Measurements from ENCODE around the gene CUEDC2. TPM values are rescaled to one million over a fixed set of nuclear protein-coding genes. Genes with fewer than 3 reads are reported as not detected.
A peak's percentile ranks its signal among the peaks of the same experiment; 100 is the strongest.

CUEDC2 gene
- total RNA-seq, 2 donors from 2014 or later = 30.2 to 32.1 TPM

- no peaks in the 10 kb centered on the region for H3K27me3 ChIP-seq
- DNase-seq = no peak
- no peaks in the 10 kb centered on the region for H3K9me3 ChIP-seq
- no peak for TF ChIP-seq CTCF (IDR thresholded peaks at IDR 0.05)
- intact Hi-C loops (cut with DNase I) = no loop called here
- H3K4me1 ChIP-seq = peaks cover 4% of the 10 kb centered on the region
- H3K36me3 ChIP-seq = no peaks in the 10 kb centered on the region
- H3K9ac ChIP-seq (ENCODE audit: low read depth in 2 of 2, low read length in 2 of 2) = peak overlapping the region in 1 of 2 donors; percentile 56
- peak overlapping the region; percentile 47 for H3K27ac ChIP-seq
- no peak overlapping the region for H3K4me3 ChIP-seq
Measured at GRCh38 chr10:102435133-102435497, 2.7 kb upstream of the CUEDC2 start.

GRCh38 chr10:102434394-102435132, 2.2 kb upstream of the CUEDC2 start:
- no peaks in the 10 kb centered on the region for H3K9me3 ChIP-seq
- no peaks in the 10 kb centered on the region for H3K27me3 ChIP-seq
- DNase-seq = no peak
- H3K4me3 ChIP-seq = no peak overlapping the region
- H3K9ac ChIP-seq (ENCODE audit: low read depth in 2 of 2, low read length in 2 of 2) = peak overlapping the region in 1 of 2 donors; percentile 56
- peaks cover 4% of the 10 kb centered on the region for H3K4me1 ChIP-seq
- peak overlapping the region; percentile 47 for H3K27ac ChIP-seq
- intact Hi-C loops (cut with DNase I) = no loop called here
- no peaks in the 10 kb centered on the region for H3K36me3 ChIP-seq
- no peak for TF ChIP-seq CTCF (IDR thresholded peaks at IDR 0.05)

GRCh38 chr10:102433619-102434046, 1.3 kb upstream of the CUEDC2 start:
- TF ChIP-seq CTCF (IDR thresholded peaks at IDR 0.05) = no peak
- Histone ChIP-seq H3K9me3 (no peaks in the 10 kb centered on the region), H3K9ac (ENCODE audit: low read depth in 2 of 2, low read length in 2 of 2) (no peak overlapping the region), H3K4me1 (peaks cover 4% of the 10 kb centered on the region), H3K27me3 (no peaks in the 10 kb centered on the region), H3K27ac (no peak overlapping the region), H3K4me3 (no peak overlapping the region), H3K36me3 (no peaks in the 10 kb centered on the region)
- no peak for DNase-seq
- intact Hi-C loops (cut with DNase I) = no loop called here

GRCh38 chr10:102431452-102432124, 786 bp downstream of the CUEDC2 start:
- DNase-seq = no peak
- no peak for TF ChIP-seq CTCF (IDR thresholded peaks at IDR 0.05)
- Histone ChIP-seq H3K4me3 (peak overlapping the region; percentile 85), H3K9me3 (no peaks in the 10 kb centered on the region), H3K27ac (no peak overlapping the region), H3K27me3 (no peaks in the 10 kb centered on the region), H3K9ac (ENCODE audit: low read depth in 2 of 2, low read length in 2 of 2) (peak overlapping the region; percentile 96 to 98), H3K36me3 (no peaks in the 10 kb centered on the region), H3K4me1 (peaks cover 4% of the 10 kb centered on the region)
- intact Hi-C loops (cut with DNase I) = no loop called here

GRCh38 chr10:102429468-102429867, 2.9 kb downstream of the CUEDC2 start:
- Histone ChIP-seq H3K9me3 (no peaks in the 10 kb centered on the region), H3K4me3 (no peak overlapping the region), H3K9ac (ENCODE audit: low read depth in 2 of 2, low read length in 2 of 2) (no peak overlapping the region), H3K36me3 (no peaks in the 10 kb centered on the region), H3K27ac (no peak overlapping the region), H3K4me1 (peaks cover 4% of the 10 kb centered on the region), H3K27me3 (no peaks in the 10 kb centered on the region)
- no peak for DNase-seq
- intact Hi-C loops (cut with DNase I) = no loop called here
- TF ChIP-seq CTCF (IDR thresholded peaks at IDR 0.05) = no peak

Data from colonic mucosa (tissue), 4 donors.